Stimulated activated CD4-positive, alpha-beta T cell treated with anti-CD3 and anti-CD28 coated beads, Interleukin-1b, Interleukin-23, amount 100 ng/mL, for 4 hours (primary cell): Measurements from ENCODE around the gene GBA2.

Experiments used
- DNase-seq, 2 donors: peaks; one replicate each; pipeline ENCODE4 v3.0.0-alpha.2; 2020; ENCODE audit warnings: low read depth in 2 of 2

The GBA2 gene

GRCh38 chr9:35766997-35767396, 18.0 kb upstream of the GBA2 start:
- DNase-seq = no peak

GRCh38 chr9:35763803-35764202, 14.8 kb upstream of the GBA2 start:
- no peak for DNase-seq

- DNase-seq = no peak
Measured at GRCh38 chr9:35763181-35763580, 14.2 kb upstream of the GBA2 start.

GRCh38 chr9:35760651-35761050, 11.6 kb upstream of the GBA2 start:
- DNase-seq = no peak

GRCh38 chr9:35759795-35760194, 10.8 kb upstream of the GBA2 start:
- no peak for DNase-seq

- no peak for DNase-seq
Measured at GRCh38 chr9:35758475-35759050, 9.5 kb upstream of the GBA2 start.

GRCh38 chr9:35757892-35758275, 8.9 kb upstream of the GBA2 start:
- DNase-seq = no peak

- no peak for DNase-seq
Measured at GRCh38 chr9:35757226-35757891, 8.3 kb upstream of the GBA2 start.

- peak; percentile 72 for DNase-seq
Measured at GRCh38 chr9:35756275-35757225, 7.5 kb upstream of the GBA2 start.

GRCh38 chr9:35755071-35755470, 6.0 kb upstream of the GBA2 start:
- no peak for DNase-seq

GRCh38 chr9:35754264-35754663, 5.2 kb upstream of the GBA2 start, which contains the start of gene MSMP:
Gene MSMP, minus strand, starts transcription at chr9:35754276. Its CDS starts 147 bp downstream, at chr9:35754129.
- no peak for DNase-seq

- no peak for DNase-seq
Measured at GRCh38 chr9:35753466-35753865, 4.4 kb upstream of the GBA2 start.

GRCh38 chr9:35750256-35750531, 1.2 kb upstream of the GBA2 start:
- DNase-seq = no peak

GRCh38 chr9:35749515-35750255, 657 bp upstream of the GBA2 start:
- no peak for DNase-seq

GRCh38 chr9:35748242-35748857, 678 bp downstream of the GBA2 start:
- DNase-seq = no peak

GRCh38 chr9:35746583-35746982, 2.4 kb downstream of the GBA2 start:
- DNase-seq = no peak

- DNase-seq = no peak
Measured at GRCh38 chr9:35745569-35745968, 3.5 kb downstream of the GBA2 start.

- DNase-seq = no peak
Measured at GRCh38 chr9:35743880-35744518, 5.0 kb downstream of the GBA2 start.

GRCh38 chr9:35743452-35743851, 5.6 kb downstream of the GBA2 start:
- DNase-seq = no peak

- DNase-seq = no peak
Measured at GRCh38 chr9:35741740-35742139, 7.3 kb downstream of the GBA2 start.

GRCh38 chr9:35740243-35740642, 8.8 kb downstream of the GBA2 start:
- DNase-seq = no peak
